NB4 (cell line): Measurements from ENCODE around the gene KCNG4.
A peak's percentile ranks its signal among the peaks of the same experiment; 100 is the strongest.

Experiments used
- DNase-seq: peaks from one replicate; pipeline ENCODE4 v3.0.0; 2010; ENCODE audit warnings: low read depth
- H3K4me3 ChIP-seq: one replicate; pipeline ENCODE4 v1.5.1; 2011; ENCODE audit warnings: mild to moderate bottlenecking, low read depth, low read length, moderate library complexity
- CTCF ChIP-seq: IDR thresholded peaks from one replicate; pipeline ENCODE4 v1.5.1; 2012; ENCODE audit warnings: low read depth, low read length
- MAX ChIP-seq: IDR thresholded peaks from 2 replicates; pipeline ENCODE4 v1.6.1; 2011; ENCODE audit warnings: low read depth, low read length
- MYC ChIP-seq: IDR thresholded peaks from 2 replicates; pipeline ENCODE4 v1.6.1; 2011; ENCODE audit warnings: low read depth, low read length
- POLR2A ChIP-seq: IDR thresholded peaks from 2 replicates; pipeline ENCODE4 v1.6.1; 2011; ENCODE audit warnings: mild to moderate bottlenecking; ENCODE audit not compliant: insufficient read length; ENCODE audit errors: extremely low read depth

KCNG4 gene

GRCh38 chr16:84270071-84270470 is 30.3 kb upstream of the KCNG4 start:
- no peak overlapping the region for H3K4me3 ChIP-seq
- DNase-seq: no peak
- no peak for TF ChIP-seq MYC
- no peak for TF ChIP-seq CTCF
- TF ChIP-seq POLR2A: no peak
- no peak for TF ChIP-seq MAX

GRCh38 chr16:84268291-84269040 is 28.7 kb upstream of the KCNG4 start:
- TF ChIP-seq MAX (no peak), POLR2A (no peak), CTCF (no peak), MYC (no peak)
- H3K4me3 ChIP-seq: no peak overlapping the region
- no peak for DNase-seq

GRCh38 chr16:84267380-84267779 is 27.6 kb upstream of the KCNG4 start:
- no peak for DNase-seq
- H3K4me3 ChIP-seq: no peak overlapping the region
- TF ChIP-seq MYC (no peak), POLR2A (no peak), MAX (no peak), CTCF (no peak)

- H3K4me3 ChIP-seq: no peak overlapping the region
- TF ChIP-seq CTCF (no peak), MAX (peak; percentile 83), MYC (no peak), POLR2A (no peak)
- peak; percentile 76 for DNase-seq
Observed at GRCh38 chr16:84266451-84266850, 26.6 kb upstream of the KCNG4 start.

GRCh38 chr16:84262939-84263338 is 23.1 kb upstream of the KCNG4 start:
- DNase-seq: no peak
- H3K4me3 ChIP-seq: no peak overlapping the region

More at GRCh38 chr16:84262939-84263338, 23.1 kb upstream of the KCNG4 start:
- TF ChIP-seq MAX (no peak), MYC (no peak), POLR2A (no peak), CTCF (no peak)
